ENCODE data around the gene FCGR3B.
"Not testable (repeated sequence)": the region's sequence is repeated elsewhere in the genome, so short reads cannot be mapped to it uniquely, and the experiment has no call there.

FCGR3B gene

DNA sequence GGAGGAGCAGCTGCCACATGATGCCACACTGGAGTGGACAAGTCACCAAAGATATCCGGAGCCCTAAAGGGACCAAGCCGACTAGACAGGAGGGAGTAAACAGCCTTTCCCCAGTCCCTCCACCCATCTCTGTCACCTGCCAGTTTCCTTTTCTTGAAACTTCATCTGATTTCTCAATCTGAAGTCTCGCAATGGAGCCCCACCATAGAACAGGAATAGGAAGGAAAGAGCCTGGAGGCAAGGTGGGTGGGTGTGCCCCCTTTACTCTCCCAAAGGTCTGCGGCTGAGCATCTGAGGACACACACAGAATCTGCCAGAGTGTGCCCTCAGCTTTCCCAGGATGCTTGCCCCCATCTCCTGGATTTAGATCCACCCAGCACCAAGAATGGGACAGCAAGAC, at the start of gene FCGR3B:
Gene FCGR3B (minus strand): TSS at position 101 of the 400 bp plus-strand sequence. CDS start 82 bp downstream, at position 19.
- Histone ChIP-seq H3K36me3 (ENCODE audit: insufficient read depth, low read length) (no peaks in the 10 kb centered on the region), H3K4me3 (ENCODE audit: low read length) (no peak within 1 kb of the TSS), H3K4me1 (ENCODE audit: insufficient read depth, low read length) (no peaks in the 10 kb centered on the region), H2AFZ (ENCODE audit: low read depth, low read length) (no peak within 1 kb of the TSS), H3K9me3 (ENCODE audit: low read length) (no peaks in the 10 kb centered on the region), H3K27me3 (ENCODE audit: insufficient read depth, low read length) (no peaks in the 10 kb centered on the region)

GRCh38 chr1:161678500-161678899, 47.5 kb upstream of the FCGR3B start:
- Histone ChIP-seq H3K4me1 (ENCODE audit: insufficient read depth, low read length) (no peaks in the 10 kb centered on the region), H3K36me3 (ENCODE audit: insufficient read depth, low read length) (no peaks in the 10 kb centered on the region), H3K27me3 (ENCODE audit: insufficient read depth, low read length) (peaks cover 19% of the 10 kb centered on the region), H3K4me3 (ENCODE audit: low read length) (no peak overlapping the region), H2AFZ (ENCODE audit: low read depth, low read length) (no peak overlapping the region), H3K9me3 (ENCODE audit: low read length) (no peaks in the 10 kb centered on the region)

- no peak overlapping the region for H2AFZ ChIP-seq (ENCODE audit: low read depth, low read length)
- no peak overlapping the region for H3K4me3 ChIP-seq (ENCODE audit: low read length)
- H3K9me3 ChIP-seq (ENCODE audit: low read length): no peaks in the 10 kb centered on the region
- no peaks in the 10 kb centered on the region for H3K4me1 ChIP-seq (ENCODE audit: insufficient read depth, low read length)
- H3K36me3 ChIP-seq (ENCODE audit: insufficient read depth, low read length): no peaks in the 10 kb centered on the region
- H3K27me3 ChIP-seq (ENCODE audit: insufficient read depth, low read length): peaks cover 19% of the 10 kb centered on the region
Measured at GRCh38 chr1:161676958-161677689, 46.1 kb upstream of the FCGR3B start.

- Histone ChIP-seq H3K27me3 (ENCODE audit: insufficient read depth, low read length) (peaks cover 19% of the 10 kb centered on the region), H3K4me1 (ENCODE audit: insufficient read depth, low read length) (no peaks in the 10 kb centered on the region), H2AFZ (ENCODE audit: low read depth, low read length) (no peak overlapping the region), H3K36me3 (ENCODE audit: insufficient read depth, low read length) (no peaks in the 10 kb centered on the region), H3K4me3 (ENCODE audit: low read length) (no peak overlapping the region), H3K9me3 (ENCODE audit: low read length) (no peaks in the 10 kb centered on the region)
Measured at GRCh38 chr1:161676441-161676840, 45.5 kb upstream of the FCGR3B start.

- H3K9me3 ChIP-seq (ENCODE audit: low read length); H3K4me3 ChIP-seq (ENCODE audit: low read length); H2AFZ ChIP-seq (ENCODE audit: low read depth, low read length); H3K4me1 ChIP-seq (ENCODE audit: insufficient read depth, low read length); H3K36me3 ChIP-seq (ENCODE audit: insufficient read depth, low read length): not testable (repeated sequence)
- peaks cover 21% of the 10 kb centered on the region for H3K27me3 ChIP-seq (ENCODE audit: insufficient read depth, low read length)
Measured at GRCh38 chr1:161674908-161675307, 43.9 kb upstream of the FCGR3B start.

GRCh38 chr1:161674447-161674846, 43.5 kb upstream of the FCGR3B start:
- peaks cover 21% of the 10 kb centered on the region for H3K27me3 ChIP-seq (ENCODE audit: insufficient read depth, low read length)
- not testable (repeated sequence) for H3K4me1 ChIP-seq (ENCODE audit: insufficient read depth, low read length); H3K36me3 ChIP-seq (ENCODE audit: insufficient read depth, low read length); H2AFZ ChIP-seq (ENCODE audit: low read depth, low read length); H3K9me3 ChIP-seq (ENCODE audit: low read length); H3K4me3 ChIP-seq (ENCODE audit: low read length)

- H2AFZ ChIP-seq (ENCODE audit: low read depth, low read length); H3K4me3 ChIP-seq (ENCODE audit: low read length); H3K36me3 ChIP-seq (ENCODE audit: insufficient read depth, low read length); H3K4me1 ChIP-seq (ENCODE audit: insufficient read depth, low read length); H3K9me3 ChIP-seq (ENCODE audit: low read length): not testable (repeated sequence)
- peaks cover 20% of the 10 kb centered on the region for H3K27me3 ChIP-seq (ENCODE audit: insufficient read depth, low read length)
Measured at GRCh38 chr1:161673437-161673836, 42.5 kb upstream of the FCGR3B start.

- not testable (repeated sequence) for H3K27me3 ChIP-seq (ENCODE audit: insufficient read depth, low read length); H3K4me1 ChIP-seq (ENCODE audit: insufficient read depth, low read length); H2AFZ ChIP-seq (ENCODE audit: low read depth, low read length); H3K4me3 ChIP-seq (ENCODE audit: low read length); H3K9me3 ChIP-seq (ENCODE audit: low read length); H3K36me3 ChIP-seq (ENCODE audit: insufficient read depth, low read length)
Measured at GRCh38 chr1:161671045-161672020, 40.4 kb upstream of the FCGR3B start.

GRCh38 chr1:161664689-161665088, 33.7 kb upstream of the FCGR3B start:
- not testable (repeated sequence) for H3K27me3 ChIP-seq (ENCODE audit: insufficient read depth, low read length)

GRCh38 chr1:161663569-161663968, 32.6 kb upstream of the FCGR3B start:
- H3K36me3 ChIP-seq (ENCODE audit: insufficient read depth, low read length); H3K4me1 ChIP-seq (ENCODE audit: insufficient read depth, low read length); H3K4me3 ChIP-seq (ENCODE audit: low read length); H3K27me3 ChIP-seq (ENCODE audit: insufficient read depth, low read length); H2AFZ ChIP-seq (ENCODE audit: low read depth, low read length); H3K9me3 ChIP-seq (ENCODE audit: low read length): not testable (repeated sequence)

More at GRCh38 chr1:161664689-161665088, 33.7 kb upstream of the FCGR3B start:
- H3K9me3 ChIP-seq (ENCODE audit: low read length); H3K36me3 ChIP-seq (ENCODE audit: insufficient read depth, low read length); H3K4me3 ChIP-seq (ENCODE audit: low read length); H2AFZ ChIP-seq (ENCODE audit: low read depth, low read length); H3K4me1 ChIP-seq (ENCODE audit: insufficient read depth, low read length): not testable (repeated sequence)

GRCh38 chr1:161662684-161663339, 31.8 kb upstream of the FCGR3B start, which contains the start of gene FCGR2B:
Gene FCGR2B, plus strand, starts transcription at chr1:161663143. Its CDS starts 99 bp downstream, at chr1:161663242.
- H3K9me3 ChIP-seq (ENCODE audit: low read length); H3K4me1 ChIP-seq (ENCODE audit: insufficient read depth, low read length); H2AFZ ChIP-seq (ENCODE audit: low read depth, low read length); H3K27me3 ChIP-seq (ENCODE audit: insufficient read depth, low read length); H3K4me3 ChIP-seq (ENCODE audit: low read length); H3K36me3 ChIP-seq (ENCODE audit: insufficient read depth, low read length): not testable (repeated sequence)

DNA sequence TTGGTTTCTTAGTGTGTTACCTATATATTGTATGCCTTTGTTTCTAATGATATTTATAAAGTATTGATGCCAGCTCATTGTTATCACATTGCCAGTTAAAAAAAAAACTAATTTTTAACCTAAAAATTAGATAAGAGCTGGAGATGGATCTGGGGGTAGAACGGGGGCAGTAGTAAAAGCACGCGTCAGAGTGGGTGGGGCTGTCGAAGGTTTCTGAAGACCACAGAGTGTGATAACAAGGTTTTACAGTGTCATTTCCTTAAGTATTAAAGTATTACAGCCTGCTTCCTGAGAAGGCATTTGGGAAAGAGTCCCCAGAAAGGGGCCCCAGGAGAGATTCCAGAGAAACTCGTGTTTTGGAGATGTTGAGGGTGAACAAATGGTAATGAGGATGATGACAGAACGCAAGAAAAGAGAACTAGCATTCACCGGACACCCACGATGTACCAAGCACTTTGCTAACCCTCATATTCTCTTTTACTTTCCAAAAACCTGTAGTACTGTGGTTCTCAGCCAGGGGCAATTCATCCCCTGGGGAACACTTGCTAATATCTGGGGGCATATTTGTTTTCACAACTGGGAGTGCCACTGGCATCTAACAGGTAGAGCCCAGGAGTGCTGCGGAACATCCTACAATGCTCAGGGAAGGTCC, 30.8 kb upstream of the FCGR3B start:
- H3K27me3 ChIP-seq (ENCODE audit: insufficient read depth, low read length); H3K4me1 ChIP-seq (ENCODE audit: insufficient read depth, low read length); H3K9me3 ChIP-seq (ENCODE audit: low read length); H2AFZ ChIP-seq (ENCODE audit: low read depth, low read length); H3K4me3 ChIP-seq (ENCODE audit: low read length); H3K36me3 ChIP-seq (ENCODE audit: insufficient read depth, low read length): not testable (repeated sequence)
